HEK293 (cell line): ENCODE measurements around the gene ANKRD22.

Experiments
- ZNF544 ChIP-seq: fragments of 450-650 bp; formaldehyde crosslinking; IDR thresholded peaks from 2 replicates; pipeline ENCODE4 v1.5.0; 2017; ENCODE audit warnings: missing biosample characterization, missing genetic modification characterization
- TF ChIP-seq, protein P1 (sequence below): fragments of 450-650 bp; formaldehyde crosslinking; IDR thresholded peaks from 2 replicates; pipeline ENCODE4 v1.5.1; 2017; ENCODE audit warnings: missing biosample characterization, mild to moderate bottlenecking, missing genetic modification characterization, moderate library complexity
- TF ChIP-seq, protein P2 (sequence below): fragments of 450-650 bp; formaldehyde crosslinking; IDR thresholded peaks from 2 replicates; pipeline ENCODE4 v1.5.1; 2016; ENCODE audit warnings: missing biosample characterization, missing genetic modification characterization

DNA sequence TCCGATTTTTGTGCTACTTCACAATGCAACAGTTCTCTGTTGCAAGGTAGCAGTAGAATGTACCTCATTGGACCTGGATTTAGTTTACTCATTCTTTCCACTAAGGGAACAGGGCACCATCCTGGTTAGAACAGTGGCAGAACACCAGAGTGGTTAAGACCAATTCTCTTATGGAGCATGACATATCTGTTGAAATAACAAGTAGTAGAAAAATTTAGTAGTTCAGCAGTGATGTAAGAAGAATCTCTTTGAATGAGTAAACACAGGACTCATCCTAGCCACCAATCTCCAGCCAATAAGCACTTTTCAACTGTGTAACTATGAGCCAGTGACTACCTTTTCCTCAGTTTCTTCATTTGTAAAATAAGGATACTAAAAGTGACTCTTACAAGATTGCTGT is 2.4 kb downstream of the ANKRD22 start:
- TF ChIP-seq, protein P1, sequence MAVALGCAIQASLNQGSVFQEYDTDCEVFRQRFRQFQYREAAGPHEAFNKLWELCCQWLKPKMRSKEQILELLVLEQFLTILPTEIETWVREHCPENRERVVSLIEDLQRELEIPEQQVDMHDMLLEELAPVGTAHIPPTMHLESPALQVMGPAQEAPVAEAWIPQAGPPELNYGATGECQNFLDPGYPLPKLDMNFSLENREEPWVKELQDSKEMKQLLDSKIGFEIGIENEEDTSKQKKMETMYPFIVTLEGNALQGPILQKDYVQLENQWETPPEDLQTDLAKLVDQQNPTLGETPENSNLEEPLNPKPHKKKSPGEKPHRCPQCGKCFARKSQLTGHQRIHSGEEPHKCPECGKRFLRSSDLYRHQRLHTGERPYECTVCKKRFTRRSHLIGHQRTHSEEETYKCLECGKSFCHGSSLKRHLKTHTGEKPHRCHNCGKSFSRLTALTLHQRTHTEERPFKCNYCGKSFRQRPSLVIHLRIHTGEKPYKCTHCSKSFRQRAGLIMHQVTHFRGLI, result no peak
- TF ChIP-seq ZNF544 (tag by site-specific recombination), result no peak
- TF ChIP-seq, protein P2, sequence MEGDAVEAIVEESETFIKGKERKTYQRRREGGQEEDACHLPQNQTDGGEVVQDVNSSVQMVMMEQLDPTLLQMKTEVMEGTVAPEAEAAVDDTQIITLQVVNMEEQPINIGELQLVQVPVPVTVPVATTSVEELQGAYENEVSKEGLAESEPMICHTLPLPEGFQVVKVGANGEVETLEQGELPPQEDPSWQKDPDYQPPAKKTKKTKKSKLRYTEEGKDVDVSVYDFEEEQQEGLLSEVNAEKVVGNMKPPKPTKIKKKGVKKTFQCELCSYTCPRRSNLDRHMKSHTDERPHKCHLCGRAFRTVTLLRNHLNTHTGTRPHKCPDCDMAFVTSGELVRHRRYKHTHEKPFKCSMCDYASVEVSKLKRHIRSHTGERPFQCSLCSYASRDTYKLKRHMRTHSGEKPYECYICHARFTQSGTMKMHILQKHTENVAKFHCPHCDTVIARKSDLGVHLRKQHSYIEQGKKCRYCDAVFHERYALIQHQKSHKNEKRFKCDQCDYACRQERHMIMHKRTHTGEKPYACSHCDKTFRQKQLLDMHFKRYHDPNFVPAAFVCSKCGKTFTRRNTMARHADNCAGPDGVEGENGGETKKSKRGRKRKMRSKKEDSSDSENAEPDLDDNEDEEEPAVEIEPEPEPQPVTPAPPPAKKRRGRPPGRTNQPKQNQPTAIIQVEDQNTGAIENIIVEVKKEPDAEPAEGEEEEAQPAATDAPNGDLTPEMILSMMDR, result no peak
